ENCODE results near the gene DIP2B.
"Not testable (repeated sequence)": the region's sequence is repeated elsewhere in the genome, so short reads cannot be mapped to it uniquely, and the experiment has no call there.

Gene DIP2B

DNA sequence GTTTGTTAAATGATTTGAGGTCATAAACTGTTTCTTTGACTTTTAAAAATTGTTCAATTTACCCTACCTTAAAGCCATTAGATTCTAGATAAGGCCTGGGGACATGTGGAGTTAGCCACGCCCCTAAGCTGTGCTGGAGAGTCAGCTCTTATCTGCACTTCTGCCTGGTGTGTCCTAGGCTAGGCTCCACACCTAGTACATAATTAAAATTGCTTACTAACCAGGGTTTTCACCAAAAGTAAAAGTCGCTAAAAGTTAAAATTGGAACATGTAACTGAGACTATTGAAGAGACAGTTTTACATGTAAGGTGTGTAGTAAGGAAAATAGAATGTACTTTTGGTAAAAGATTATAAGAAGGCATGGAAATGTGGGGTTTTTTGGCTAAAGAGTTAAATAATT, 264.0 kb downstream of the DIP2B start:
- not testable (repeated sequence) for DNase-seq (ENCODE audit: low read depth)

DNA sequence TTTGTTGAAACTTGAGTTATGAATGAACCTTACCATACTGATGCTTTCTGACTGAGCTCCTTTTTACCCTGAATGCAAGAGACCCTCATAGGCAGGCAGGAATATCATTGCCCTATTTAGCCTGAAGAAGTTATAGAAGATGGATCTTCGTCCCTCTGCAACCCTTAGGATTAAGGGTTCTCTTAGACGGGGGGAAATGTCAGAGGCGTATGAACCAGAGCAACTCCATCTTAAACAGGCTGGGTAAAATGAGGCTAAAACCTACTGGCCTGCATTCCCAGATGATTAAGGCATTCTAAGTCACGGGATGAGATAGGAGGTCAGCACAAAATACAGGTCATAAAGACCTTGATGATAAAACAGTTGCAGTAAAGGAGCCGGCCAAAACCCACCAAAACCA, 266.6 kb downstream of the DIP2B start:
- DNase-seq (ENCODE audit: low read depth) = no peak

DNA sequence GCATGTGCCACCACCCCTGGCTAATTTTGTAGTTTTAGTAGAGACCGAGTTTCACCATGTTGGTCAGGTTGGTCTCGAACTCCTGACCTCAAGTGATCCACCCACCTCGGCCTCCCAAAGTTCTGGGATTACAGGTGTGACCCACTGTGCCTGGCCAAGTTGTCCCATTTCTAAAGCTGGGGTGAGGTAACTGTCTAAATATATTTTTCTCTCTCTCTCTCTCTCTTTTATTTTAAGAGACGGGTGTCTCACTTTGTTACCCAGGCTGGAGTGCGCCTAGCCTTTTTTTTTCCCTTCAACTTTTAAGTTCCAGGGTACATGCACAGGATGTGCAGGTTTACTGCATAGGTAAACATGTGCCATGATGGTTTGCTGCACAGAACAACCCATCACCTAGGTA, 267.7 kb downstream of the DIP2B start:
- DNase-seq (ENCODE audit: low read depth) = no peak

DNA sequence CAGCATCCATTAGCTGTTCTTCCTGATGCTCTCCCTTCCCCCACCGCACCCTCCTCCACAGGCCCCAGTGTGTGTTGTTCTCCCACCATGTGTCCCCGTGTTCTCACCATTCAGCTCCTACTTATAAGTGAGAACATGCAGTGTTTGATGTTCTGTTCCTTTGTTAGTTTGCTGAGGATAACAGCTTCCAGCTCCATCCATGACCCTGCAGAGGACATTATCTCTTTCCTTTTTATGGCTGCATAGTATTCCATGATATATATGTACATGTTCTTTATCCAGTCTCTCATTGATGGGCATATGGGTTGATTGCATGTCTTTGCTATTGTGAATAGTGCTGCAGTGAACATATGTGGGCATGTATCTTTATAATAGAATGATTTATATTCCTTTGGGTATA, 268.1 kb downstream of the DIP2B start:
- no peak for DNase-seq (ENCODE audit: low read depth)

DNA sequence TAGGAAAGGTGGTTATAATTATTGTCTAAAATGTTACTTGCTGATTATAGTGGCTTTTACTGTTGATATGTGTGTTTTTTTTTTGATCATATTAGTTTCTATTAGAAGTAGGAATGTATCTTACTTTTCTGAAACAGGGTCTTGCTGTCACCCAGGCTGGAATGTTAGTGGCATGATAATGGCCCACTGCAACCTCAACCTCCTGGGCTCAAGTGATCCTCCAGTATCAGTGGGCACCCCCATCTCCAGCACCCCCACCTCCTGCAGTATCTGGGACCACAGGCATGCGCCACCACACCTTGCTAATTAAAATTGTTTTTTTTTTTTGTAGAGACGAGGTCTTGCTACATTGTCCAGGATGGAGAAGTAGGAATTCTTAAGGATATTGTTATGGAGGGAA, 270.5 kb downstream of the DIP2B start:
- DNase-seq (ENCODE audit: low read depth) = no peak

DNA sequence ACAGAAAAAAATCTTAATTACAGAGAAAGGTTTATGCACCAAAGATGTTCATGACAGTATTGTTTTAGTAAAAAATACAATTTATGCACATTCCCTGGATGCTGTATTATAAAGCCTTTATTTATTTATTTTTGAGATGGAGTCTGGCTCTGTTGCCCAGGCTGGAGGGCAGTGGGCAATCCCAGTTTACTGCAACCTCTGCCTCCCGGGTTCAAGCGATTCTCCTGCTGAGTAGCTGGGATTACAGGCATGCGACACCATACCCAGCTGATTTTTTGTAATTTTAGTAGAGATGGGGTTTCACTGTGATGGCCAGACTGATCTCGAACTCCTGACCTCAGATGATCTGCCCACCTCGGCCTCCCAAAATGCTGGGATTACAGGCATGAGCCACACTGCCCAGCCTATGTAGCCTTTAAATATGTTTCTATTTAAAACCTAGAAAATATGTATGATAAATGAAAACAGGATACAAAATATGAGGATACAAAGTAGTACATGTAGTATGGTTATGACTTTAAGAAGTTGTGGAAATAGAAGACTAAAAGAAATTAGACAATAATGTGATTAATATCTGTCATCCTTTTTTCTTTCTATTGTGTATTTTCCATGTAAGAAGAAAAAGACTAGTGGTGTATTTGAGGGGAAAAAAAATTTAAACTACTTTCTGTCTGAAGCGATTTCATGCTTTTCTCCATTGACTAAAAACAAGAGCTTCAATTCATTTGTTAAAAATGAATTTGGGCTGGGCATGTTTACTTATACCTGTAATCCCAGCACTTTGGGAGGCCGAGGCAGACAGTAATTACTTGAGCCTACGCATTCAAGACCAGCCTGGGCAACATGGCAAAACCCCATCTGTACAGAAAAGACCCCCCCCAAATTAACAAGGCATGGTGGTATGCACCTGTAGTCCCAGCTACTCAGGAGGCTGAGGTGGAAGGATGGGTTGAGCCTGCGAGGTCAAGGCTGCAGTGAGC, 272.3 kb downstream of the DIP2B start:
- no peak for DNase-seq (ENCODE audit: low read depth)

DNA sequence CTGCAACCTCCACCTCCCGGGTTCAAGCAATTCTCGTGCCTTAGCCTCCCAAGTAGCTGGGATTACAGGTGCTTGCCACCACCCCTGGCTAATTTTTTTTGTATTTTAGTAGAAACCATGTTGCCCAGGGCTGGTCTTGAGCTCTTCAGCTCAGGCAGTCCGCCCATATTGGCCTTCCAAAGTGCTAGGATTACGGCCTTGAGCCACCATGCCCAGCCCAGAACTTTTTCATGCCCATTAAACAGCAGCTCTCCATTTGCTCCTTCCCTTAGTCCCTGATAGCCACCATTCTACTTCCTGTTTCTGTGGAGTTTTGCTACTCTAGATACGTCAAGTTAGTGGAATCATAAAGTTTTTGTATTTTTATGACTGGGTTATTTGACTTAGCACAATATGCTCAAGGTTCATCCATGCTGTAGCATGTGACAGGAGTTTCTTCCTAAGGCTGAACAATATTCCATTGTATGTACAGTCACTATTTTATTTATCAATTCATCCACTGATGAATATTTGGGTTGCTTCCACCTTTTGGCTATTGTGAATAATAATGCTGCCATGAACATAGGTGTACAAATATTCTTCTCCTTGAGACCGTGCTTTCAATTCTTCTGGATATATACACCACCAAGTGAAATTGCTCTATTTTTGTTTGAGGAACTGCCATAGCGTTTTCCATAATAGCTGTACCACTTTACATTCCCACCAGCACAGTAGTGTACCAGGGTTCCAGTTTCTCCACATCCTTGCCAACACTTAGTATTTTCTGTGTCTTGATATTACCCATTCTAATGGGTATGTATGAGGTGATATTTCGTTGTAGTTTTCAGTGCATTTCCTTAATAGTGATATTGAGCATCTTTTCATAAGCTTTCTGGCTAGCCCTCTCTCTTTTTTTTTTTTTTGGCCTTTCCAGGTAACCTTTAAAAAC, 274.1 kb downstream of the DIP2B start:
- DNase-seq (ENCODE audit: low read depth) = no peak

DNA sequence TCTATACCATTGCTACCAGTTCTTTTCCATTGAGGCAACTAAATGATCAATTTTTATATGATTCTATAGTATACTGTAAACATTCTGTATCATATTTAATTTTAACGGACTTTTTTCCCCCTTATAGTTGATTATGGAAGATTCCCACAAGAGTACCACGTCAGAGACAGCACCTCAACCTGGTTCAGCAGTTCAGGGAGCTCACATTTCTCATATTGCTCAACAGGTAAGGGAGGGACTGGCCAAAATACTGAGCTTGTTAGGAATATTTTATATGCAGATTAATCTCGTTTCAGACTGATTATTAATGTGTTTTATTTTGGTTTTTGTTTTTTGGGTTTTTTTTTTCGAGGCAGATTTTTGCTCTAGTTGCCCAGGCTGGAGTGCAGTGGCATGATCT, 275.2 kb downstream of the DIP2B start:
- DNase-seq (ENCODE audit: low read depth) = no peak

DNA sequence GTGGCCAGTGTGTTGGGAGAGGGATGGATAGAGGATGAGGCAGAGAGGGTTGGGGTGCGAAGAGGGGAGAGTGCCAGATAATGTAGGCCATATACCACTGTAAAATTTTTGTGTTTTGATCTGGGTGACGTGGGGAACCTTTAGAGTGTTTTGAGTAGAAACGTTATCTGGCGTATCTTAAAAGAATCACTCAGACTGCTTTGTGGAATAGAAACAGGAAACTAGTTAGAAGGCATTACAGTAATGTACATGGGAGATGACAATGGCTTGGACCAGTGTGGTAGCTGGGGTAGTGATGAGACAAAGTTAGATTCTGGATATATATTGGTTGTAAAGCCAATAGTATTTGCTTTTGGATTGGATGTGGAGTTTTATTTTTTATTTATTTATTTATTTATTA, 279.7 kb downstream of the DIP2B start:
- DNase-seq (ENCODE audit: low read depth) = no peak

DNA sequence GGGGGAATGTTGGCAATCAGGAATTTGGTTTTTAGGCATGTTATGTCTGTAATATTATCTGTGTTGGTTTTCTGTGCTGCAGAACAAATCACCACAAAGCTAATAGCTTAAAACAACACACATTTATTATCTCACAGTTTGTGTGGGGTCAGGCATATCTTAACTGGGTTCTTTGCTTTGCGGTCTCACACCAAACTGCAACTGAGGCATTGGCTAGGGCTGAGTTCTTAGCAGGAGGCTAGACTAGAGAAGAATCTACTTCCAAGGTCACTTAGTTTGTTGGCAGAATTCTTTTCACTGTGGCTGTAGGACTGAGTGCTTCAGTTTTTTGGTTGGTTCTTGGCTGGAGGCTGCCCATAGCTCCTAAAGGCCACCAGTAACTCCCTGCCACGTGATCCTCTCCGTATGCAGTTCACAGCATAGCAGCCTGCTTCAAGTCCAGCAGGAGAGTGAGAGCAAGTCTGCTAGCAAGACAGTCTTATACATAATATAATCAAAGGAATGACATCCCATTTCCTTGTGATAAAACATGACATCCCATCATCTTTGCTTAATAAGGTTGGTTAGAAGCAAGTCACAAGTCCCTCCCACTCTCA, 280.7 kb downstream of the DIP2B start:
- DNase-seq (ENCODE audit: low read depth) = no peak

DNA sequence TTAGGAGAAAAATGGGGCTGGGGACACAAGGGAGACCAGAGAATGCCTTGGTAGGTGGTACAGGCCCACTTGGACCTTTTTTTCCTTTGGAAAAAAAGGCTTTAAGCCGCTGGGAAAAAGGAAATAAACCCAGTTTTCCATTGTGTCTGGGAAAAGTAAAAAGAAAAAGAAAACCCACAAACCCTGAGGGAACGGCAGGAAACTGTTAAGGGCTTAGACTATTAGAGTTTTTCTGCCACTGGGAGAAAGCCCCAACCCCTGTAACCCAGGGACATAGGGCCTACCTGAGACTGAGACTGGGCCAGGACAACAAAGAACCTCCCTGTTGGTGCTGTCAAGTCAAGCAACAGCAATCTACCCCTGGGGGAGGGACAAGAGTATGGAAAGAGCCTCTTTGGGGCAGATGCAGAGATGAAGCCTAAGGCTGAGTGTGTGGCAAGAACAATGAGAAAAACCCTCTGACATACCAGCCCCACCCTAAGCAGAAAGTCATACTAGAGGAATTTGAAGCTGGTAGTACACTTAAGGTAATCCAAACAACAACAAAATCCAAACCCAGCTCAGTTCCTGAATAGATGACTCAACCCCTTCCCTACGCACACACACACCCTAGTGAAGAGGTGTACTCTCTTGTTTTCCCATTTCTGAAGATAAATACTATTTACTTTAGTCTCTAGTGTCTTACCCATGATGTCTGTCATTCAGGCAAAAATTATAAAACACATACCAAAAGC, 281.9 kb downstream of the DIP2B start:
- DNase-seq (ENCODE audit: low read depth) = no peak

DNA sequence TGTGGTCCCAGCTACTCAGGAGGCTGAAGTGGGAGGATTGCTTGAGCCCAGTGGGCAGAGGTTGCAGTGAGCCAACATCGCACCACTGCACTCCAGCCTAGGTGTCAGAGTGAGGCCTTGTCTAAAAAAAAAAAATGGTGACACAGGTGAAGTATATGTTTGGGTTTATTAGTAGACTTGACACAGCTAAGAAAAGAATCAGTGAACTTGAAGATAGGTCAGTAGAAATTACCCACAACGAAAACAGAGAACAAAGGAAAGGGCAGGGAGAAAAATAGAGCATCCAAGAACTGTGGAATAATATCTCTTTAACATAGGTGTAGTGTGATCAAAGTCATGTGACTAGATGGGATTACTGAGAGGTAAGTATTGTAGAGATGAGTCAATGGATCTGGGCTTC, 282.8 kb downstream of the DIP2B start:
- DNase-seq (ENCODE audit: low read depth) = no peak

DNA sequence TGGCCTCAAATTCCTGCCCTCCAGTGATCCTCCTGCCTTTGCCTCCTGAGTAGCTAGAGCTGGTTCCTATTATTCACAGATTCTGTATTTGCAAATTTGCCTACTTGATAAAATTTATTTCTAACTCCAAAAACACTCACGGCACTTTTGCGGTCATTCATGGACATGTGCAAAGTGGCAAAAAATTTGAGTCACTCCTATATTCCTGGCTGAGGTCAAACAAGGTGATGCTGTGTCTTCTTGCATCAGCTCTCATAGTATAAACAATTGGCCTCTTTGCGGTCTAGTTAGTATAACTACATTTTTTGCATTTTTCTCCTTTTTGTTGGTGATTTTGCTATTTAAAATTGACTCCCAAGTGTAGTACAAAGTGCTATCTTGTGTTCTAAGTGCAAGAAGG, 283.8 kb downstream of the DIP2B start:
- no peak for DNase-seq (ENCODE audit: low read depth)

DNA sequence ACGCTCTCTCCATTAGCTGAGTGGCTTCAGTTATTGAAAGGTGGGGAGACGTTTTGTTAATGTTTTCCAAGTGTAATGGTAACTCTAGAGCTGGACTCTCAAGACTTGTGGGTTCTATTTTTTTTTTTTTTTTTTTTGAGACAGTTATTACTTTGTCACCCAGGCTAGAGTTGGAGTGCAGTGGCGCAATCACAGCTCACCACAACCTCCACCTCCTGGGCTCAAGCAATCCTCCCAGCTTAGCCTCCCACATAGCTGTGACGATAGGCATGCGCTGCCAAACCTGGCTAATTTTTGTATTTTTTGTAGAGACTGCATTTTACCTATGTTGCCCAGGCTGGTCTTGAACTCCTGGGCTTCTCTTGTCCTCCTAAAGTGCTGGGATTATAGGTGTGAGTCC, 285.3 kb downstream of the DIP2B start:
- no peak for DNase-seq (ENCODE audit: low read depth)

Measured in CMK (cell line).